Activated CD4-positive, alpha-beta T cell treated with anti-CD3 and anti-CD28 coated beads, Interleukin-2, amount 50 U/mL, for 1 hour (primary cell): ENCODE data around the gene IFNA13.
"Not testable (repeated sequence)": the region's sequence is repeated elsewhere in the genome, so short reads cannot be mapped to it uniquely, and the experiment has no call there.

Experiments
- DNase-seq: peaks from one replicate; pipeline ENCODE4 v3.0.0-alpha.2; 2020

IFNA13 gene

DNA sequence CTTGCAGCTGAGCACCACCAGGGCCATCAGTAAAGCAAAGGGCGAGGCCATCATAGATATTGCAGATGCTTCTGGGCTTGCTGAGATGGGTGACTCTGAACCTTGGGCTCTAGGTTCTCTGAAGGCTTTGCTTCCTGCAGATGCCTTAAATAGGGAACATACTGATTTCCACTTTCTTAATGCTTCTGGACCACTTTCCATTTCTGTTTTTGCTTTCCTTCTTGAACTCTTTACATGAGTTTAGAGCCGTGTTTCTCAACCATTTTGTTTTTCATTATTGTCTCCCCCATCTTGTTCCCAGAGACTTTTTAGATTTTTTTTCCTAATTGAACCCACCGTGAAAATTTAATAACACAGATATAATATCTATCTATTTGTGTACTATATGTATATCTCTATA, at the start of gene IFNA13:
TSS of gene IFNA13 (minus strand) at position 101 of the 400 bp plus-strand sequence. CDS start at position 54, 47 bp downstream.
- DNase-seq = no peak

DNA sequence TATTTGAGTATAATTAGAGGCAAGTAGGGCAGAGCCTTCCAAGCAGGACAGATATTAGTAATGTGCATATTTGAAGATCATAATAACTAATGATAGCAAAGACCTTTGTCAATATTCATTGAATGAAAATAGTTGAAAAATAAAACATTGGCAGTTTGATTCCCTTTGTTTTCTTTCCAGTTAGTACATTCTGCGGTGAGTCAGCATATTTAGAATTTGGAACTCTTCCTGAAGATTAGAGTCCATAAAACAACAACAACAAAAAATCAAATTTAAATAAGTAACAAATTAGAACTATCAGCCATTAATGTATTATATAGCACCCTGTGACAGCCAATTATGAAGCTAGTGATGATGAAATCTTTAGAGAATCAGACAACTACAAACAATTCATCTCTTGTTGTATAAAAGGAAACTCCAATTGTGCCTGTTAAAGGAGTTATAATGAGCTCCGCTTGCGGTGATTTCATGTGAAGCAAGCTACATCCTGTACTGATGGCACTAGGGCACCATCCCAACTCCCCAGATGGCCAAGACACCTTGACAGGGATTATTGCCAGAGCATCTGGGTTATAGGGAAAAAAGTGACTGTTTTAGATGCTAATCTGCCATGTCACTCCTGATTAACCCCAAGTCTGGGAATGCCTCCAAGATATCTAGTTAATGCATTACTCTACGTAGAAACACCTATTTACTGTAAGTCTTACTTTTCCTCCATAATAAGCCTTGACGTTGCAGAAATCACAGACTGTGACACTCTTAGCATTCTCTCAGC, 47.8 kb upstream of the IFNA13 start:
- DNase-seq = no peak

DNA sequence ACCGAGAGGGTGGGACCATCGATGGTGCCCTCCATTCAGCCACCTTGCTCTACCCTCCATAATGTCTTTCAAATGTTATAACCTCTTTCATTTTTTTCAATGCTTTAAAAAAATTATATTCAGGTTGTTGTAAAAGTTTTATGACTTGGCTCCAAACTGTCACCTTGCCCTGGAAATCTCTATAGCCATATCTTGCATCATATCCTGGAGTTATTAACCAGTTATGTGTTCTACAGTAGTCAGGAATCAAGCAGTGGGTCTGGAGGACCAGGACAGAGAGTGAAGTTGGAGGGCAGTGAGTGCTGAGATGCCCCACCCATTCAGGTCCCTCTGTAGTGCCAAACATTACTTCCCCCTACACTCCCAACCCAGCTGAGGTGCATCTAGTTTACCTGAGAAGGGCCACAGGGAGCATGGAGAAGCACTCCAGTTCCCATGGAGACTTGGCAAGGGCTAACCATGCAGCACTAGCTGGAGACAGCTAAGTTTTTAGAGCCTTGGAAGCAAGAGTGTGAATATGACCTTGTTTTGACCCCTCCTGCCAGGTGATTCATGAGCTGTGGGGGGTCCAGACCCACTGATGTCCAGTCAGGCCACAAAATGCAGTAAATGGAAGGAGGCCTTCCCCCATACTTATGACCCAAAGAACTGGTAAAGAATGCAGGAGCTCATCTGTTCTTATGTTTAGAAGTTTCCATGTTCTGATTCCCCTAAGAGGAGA, 46.5 kb upstream of the IFNA13 start:
- DNase-seq = no peak

GRCh38 chr9:21413624-21414023, 45.8 kb upstream of the IFNA13 start:
- DNase-seq = no peak

DNA sequence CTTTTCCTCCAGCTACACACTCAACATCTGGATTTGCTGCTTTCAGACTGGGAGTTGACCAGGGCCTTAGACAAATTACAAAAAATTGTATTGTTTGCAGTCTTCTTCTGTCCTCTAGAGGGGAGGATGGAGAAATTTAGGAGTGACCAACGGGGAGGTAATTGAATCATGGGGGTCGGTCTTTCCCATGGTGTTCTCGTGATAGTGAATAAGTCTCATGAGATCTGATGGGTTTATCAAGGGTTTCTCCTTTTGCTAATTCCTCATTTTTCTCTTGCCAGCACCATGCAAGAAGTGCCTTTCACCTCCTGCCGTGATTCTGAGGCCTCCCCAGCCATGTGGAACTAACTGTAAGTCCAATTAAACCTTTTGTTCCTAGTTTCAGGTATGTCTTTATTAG, 45.3 kb upstream of the IFNA13 start:
- DNase-seq = no peak

DNA sequence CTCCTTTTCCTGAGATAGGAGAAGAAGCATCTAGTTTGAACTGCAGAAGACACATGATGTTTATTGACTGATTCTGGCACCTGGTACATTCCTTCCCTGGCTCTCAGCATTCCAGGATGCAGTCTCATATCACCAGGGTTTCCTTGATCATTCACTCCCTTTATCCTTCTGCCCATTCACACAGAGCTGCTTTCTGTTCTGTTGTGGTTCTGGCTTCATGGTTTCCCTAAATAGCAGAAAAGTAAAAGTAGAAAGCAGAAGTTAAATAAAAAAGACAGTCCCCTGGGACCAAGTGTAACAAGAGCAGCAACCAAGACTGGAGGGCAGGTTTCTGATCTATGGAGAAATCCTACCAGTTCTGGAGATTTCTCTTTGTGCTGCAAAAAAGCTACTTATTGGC, 44.2 kb upstream of the IFNA13 start:
- DNase-seq = no peak

DNA sequence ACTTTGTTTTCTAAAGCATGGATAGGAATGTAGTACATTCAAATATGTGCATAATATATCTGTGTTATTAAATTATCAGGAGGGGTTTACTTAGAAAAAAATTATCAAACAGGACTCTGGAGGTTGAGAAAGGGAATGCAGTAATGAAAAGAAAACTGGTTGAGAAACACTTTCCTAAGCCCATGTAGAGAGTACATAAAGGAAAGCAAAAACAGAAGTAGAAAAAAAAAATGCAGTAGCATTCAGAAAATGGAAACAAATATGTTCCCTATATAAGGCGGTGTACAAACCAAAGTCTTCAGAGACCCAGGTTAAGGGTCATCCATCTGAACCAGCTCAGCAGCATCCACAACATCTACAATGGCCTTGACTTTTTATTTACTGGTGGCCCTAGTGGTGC, 41.0 kb upstream of the IFNA13 start, which contains the start of gene IFNA8:
TSS of gene IFNA8 (plus strand) at position 301 of the 400 bp plus-strand sequence. CDS start at position 361, 60 bp downstream.
- no peak for DNase-seq

DNA sequence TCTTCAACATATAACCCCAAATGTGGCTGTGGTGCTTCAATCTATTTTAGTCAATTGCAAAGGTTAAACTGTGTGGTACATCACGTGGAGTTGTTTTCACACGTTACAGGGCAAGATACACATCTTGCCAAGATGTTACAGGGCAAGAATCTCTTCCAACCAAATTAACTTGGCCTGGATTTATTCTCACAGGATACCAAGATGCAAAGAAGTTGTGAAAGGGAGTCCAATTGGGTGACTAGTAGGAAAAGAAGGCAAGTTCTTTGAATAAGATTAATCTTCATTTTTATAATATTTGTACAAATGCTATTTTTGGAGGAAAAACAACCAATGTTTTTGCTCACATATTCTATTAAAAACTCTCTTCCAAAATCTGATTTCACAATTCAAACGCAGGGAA, 36.3 kb upstream of the IFNA13 start:
- no peak for DNase-seq

DNA sequence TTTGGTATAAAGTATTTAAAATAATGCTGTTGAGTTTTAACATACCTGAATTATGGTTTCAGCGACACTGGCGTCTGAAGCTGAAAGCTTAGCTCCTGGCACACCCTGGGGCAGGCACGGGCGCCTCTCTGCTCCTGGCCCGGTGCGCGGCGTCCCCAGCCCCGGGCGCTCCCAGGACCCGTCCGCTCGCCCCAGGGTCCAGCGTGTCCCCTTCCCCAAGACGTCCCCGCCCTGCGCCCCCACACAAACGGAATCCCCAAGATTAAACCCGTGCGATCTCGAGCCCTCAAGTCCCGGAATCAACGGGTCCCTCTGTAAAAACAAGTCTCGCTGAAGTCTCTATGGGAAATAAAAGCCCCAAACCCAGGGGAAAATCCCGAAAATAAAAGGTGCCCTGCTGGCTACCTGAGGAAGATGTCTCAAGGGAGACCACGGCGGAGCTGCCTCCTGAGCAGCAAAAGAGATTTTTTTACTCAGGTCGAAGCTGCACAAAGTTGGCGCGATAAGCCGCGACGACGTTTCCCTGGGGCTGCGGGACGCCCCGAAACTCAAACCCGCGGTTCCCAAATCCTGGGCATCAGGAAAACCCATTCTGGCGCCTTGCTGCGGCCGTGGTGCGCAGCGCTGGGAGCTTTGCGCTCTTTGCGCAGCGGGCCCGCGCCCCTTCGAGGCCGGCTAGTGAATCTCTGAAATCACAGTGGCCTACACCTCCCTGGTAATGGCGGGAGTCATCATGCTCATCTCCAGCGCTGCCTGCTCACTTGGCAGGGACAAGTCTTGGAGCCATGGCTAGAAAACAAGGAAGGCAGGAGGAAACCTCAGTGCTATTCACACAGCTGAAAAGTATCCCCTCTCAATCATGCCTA, 34.8 kb upstream of the IFNA13 start:
- DNase-seq = no peak

DNA sequence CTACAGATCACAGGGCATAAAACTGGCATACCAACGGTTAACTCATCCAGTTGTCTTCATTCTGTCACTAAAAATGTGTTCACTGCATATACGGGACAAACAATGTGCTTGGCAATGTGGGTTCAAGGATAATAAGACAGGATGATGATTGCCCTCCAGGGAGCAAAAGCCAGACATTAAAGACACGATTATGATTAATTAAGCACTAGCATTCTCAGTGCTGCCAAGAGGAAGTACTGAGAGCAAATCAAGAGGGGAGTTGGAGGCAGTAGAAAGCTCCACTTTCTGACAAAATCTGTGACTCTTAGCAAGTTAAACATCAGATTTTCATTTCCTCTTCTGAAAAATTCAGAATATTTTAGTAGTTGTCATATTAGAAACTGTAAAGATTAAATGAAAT, 32.1 kb upstream of the IFNA13 start:
- DNase-seq = no peak

GRCh38 chr9:21398955-21399489, 31.2 kb upstream of the IFNA13 start:
- no peak for DNase-seq

- peak; percentile 61 for DNase-seq
Observed at GRCh38 chr9:21395778-21396717, 28.2 kb upstream of the IFNA13 start.

DNA sequence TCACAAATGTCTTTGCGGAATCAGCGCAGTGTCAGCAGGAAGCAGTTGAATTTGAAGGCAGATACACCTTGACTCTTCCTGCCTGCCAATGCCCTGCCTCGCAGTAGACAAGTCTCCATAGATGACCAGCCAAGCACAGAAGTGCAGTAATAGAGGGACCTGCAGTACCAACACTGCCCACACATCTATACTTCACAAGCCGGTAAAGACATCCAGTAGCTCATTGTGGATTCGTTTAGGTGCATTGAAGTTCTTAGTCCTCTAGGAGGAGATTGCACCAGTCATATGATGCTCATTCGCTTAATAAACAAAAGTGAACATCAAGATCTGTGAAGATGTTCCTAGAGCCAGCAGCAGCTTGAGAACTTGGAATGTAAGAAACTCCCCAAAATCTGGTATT, 24.4 kb upstream of the IFNA13 start:
- no peak for DNase-seq

- no peak for DNase-seq
Observed at GRCh38 chr9:21385131-21385670, 17.3 kb upstream of the IFNA13 start, which contains the start of gene IFNA2. TSS of gene IFNA2 (minus strand) at chr9:21385398. CDS start at chr9:21385329, 69 bp downstream.

GRCh38 chr9:21383627-21384026, 15.8 kb upstream of the IFNA13 start:
- no peak for DNase-seq

DNA sequence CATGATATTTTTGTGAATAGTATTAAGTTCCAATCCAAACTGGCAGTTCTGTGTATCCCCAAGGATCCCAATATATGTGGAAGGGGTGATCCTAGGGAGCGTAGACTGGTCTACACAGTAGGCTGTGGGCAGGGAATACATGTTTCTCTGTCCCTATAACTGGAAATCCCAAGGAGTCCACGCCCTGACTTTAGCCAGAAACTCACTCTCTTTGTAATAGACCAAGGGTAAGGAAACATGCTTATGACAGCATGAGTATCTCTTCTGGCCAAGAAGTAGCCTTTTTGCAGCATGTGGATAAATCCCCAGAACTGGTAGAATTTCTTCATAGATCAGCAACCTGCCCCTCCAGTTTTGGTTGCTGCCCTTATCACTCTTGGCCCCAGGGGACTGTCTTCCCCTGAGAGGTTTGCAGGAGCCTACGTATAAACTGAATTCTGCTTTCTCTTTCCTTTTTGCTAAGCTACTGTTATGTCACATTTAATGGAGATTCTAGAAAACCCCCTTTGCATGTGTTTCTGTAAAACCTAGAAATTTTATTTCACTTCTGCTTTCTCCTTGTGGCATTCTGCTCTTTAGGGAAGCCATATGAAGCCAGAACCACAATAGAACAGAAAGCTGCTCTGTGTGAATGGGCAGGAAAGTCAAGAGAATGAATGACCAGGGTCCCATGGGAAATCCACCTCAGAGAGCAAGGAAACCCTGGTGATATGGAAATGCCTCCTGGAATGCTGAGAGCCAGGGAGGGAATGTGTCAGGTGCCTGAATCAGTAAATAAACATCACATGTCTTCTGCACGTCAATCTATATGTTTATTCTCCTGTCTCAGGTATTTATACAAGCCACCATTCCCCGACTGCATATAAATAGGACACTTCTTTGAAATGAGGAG, 13.8 kb upstream of the IFNA13 start:
- DNase-seq = no peak

- not testable (repeated sequence) for DNase-seq
Observed at GRCh38 chr9:21371467-21371866, 3.6 kb upstream of the IFNA13 start.

- DNase-seq = not testable (repeated sequence)
Observed at GRCh38 chr9:21367169-21367568, 688 bp downstream of the IFNA13 start.

DNA sequence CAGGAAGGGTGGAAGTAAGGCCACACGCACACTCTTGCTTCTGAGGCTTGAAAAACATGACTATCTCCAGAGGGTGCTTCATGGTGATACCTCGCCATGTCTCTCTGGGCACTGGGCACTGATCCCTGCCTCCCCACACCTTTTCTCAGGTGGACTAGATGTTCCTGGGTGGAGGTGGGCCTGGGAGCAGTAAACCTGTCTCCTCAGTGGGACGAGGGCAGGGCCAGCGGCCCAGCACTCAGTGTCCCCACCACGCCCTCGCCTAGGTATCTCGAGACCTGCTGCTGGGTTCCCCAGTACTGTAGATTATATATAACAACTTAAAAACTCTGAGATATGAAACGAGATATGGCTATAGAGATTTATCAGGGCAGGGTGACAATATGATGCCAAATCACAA, 5.6 kb downstream of the IFNA13 start:
- no peak for DNase-seq
